Stimulated activated naive CD8-positive, alpha-beta T cell treated with anti-CD3 and anti-CD28 coated beads, Interleukin-15, amount 100 ng/mL, for 72 hours (primary cell): Measurements from ENCODE around the gene OTC.
A peak's percentile ranks its signal among the peaks of the same experiment; 100 is the strongest.

Source experiments
- ATAC-seq: fragments of 150-1000 bp; cut with Tn5 transposase; 2 replicates; pipeline ENCODE4 v1.10.0; 2021; ENCODE audit warnings: mild to moderate bottlenecking, moderate library complexity
- DNase-seq, 2 donors: peaks; one replicate each; pipeline ENCODE4 v3.0.0; 2021 to 2022
- H3K27ac Mint-ChIP-seq, 2 donors: one replicate each; pipeline ENCODE4 v1.8.0; 2022; ENCODE audit warnings: mild to moderate bottlenecking in 2 of 2, mixed read lengths in 2 of 2, moderate library complexity in 2 of 2
- H3K27me3 Mint-ChIP-seq: one replicate; pipeline ENCODE4 v1.8.0; 2022; ENCODE audit warnings: mixed read lengths
- H3K4me1 Mint-ChIP-seq: one replicate; pipeline ENCODE4 v1.8.0; 2022; ENCODE audit warnings: mild to moderate bottlenecking, mixed read lengths
- H3K4me3 Mint-ChIP-seq, 2 donors: one replicate each; pipeline ENCODE4 v1.8.0; 2022; ENCODE audit warnings: mild to moderate bottlenecking in 2 of 2, mixed read lengths in 2 of 2, moderate library complexity in 1 of 2
- H3K9me3 Mint-ChIP-seq, 2 donors: one replicate each; pipeline ENCODE4 v1.8.0; 2022; ENCODE audit warnings: mixed read lengths in 2 of 2

The OTC gene

GRCh38 chrX:38400389-38400910, 48.0 kb downstream of the OTC start:
- Mint-ChIP-seq H3K27ac (peak overlapping the region in 1 of 2 donors; percentile 81), H3K9me3 (no peaks in the 10 kb centered on the region), H3K27me3 (no peaks in the 10 kb centered on the region), H3K4me1 (no peaks in the 10 kb centered on the region), H3K4me3 (no peak overlapping the region)
- DNase-seq (no peak), ATAC-seq (no peak)

DNA sequence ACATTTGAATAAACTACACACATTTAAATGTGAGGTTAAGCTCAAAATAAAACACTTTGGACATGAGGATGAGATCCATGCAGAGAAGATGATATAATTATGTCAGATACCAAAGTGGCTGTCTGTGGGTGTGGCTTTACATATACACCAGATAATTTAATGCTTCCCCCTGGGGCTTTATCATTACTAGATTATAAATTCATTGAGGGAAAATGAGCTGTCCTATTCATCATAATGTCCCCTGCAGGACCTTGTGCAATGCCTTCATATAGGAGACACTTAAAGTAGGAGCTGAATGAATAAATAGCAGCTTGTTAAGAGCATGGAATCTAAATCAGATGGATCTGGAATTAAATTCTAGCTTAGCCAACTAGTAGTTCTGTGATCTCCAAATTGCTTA, 49.7 kb downstream of the OTC start:
- Mint-ChIP-seq H3K4me1 (no peaks in the 10 kb centered on the region), H3K9me3 (no peaks in the 10 kb centered on the region), H3K4me3 (no peak overlapping the region), H3K27ac (no peak overlapping the region), H3K27me3 (no peaks in the 10 kb centered on the region)
- ATAC-seq (no peak), DNase-seq (no peak)

DNA sequence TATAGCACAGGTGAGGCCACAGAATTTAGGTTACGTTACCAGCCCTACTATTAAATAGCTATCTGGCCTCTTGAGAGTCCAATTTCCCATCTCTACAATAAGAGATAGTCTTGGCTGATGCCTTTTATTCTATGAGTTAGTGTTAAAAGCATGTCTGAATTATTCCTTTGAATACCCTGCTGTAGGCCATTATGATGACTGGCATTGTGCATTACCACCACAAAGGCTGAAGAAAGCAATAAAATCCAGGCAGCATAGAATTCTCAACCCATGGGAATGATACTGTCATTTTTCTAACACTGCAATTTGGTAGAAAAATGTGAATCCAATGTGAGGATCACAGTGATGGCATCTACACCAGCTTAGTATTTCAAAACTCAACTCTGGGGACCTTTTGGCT, 51.4 kb downstream of the OTC start:
- ATAC-seq (no peak), DNase-seq (no peak)
- no peaks in the 10 kb centered on the region for H3K4me1 Mint-ChIP-seq
- peaks cover 9% of the 10 kb centered on the region for H3K27me3 Mint-ChIP-seq
- H3K4me3 Mint-ChIP-seq = no peak overlapping the region
- no peaks in the 10 kb centered on the region for H3K9me3 Mint-ChIP-seq
- no peak overlapping the region for H3K27ac Mint-ChIP-seq

DNA sequence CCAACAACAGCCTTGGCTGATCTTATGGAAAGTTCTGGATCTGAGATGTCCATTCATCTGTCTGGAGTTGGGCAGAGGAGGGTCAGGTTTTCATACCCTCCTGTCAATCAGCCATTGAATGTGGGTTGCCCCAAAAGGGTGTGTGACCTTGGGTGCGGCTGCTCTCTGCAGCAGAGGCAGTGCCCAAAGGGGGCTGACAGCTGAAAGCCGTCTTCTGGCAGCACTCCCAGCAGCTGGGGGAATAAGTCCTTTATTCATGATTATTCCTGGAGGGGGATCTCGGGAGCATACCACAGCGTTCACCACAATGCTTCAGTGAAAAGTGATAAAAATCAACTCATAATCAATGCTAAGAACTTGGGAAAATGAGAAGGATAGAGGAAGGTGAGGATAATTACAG, 54.7 kb downstream of the OTC start:
- H3K9me3 Mint-ChIP-seq = no peaks in the 10 kb centered on the region
- no peak overlapping the region for H3K27ac Mint-ChIP-seq
- H3K4me1 Mint-ChIP-seq = no peaks in the 10 kb centered on the region
- ATAC-seq (no peak), DNase-seq (no peak)
- no peak overlapping the region for H3K4me3 Mint-ChIP-seq
- peaks cover 9% of the 10 kb centered on the region for H3K27me3 Mint-ChIP-seq

- Mint-ChIP-seq H3K4me1 (no peaks in the 10 kb centered on the region), H3K27ac (no peak overlapping the region), H3K4me3 (no peak overlapping the region), H3K9me3 (no peaks in the 10 kb centered on the region), H3K27me3 (peaks cover 9% of the 10 kb centered on the region)
- DNase-seq = no peak
- no peak for ATAC-seq
Measured at GRCh38 chrX:38409289-38409688, 56.9 kb downstream of the OTC start.

DNA sequence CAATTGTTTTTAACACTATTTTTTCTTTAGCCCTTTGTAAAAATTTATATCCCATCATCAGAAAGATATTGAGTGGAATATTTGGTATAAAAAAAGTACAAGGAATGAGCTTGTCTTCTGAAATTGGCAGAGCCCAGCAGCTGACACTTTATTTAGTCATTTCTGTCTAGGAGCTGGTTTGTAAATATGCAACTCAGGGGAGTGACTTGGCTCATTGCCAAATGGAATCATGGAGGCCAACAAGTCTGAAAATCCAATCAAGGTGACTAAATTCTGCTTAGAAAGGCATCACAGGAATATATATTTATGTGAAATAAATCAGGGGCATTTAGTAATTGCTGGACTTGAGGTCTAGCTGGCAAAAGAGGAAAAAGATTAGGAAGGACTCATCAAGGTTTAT, 74.4 kb downstream of the OTC start:
- Mint-ChIP-seq H3K27me3 (no peaks in the 10 kb centered on the region), H3K4me1 (no peaks in the 10 kb centered on the region), H3K9me3 (no peaks in the 10 kb centered on the region), H3K4me3 (no peak overlapping the region), H3K27ac (no peak overlapping the region)
- DNase-seq = no peak
- no peak for ATAC-seq

GRCh38 chrX:38431525-38431924, 79.1 kb downstream of the OTC start:
- Mint-ChIP-seq H3K9me3 (no peaks in the 10 kb centered on the region), H3K27ac (no peak overlapping the region), H3K4me3 (no peak overlapping the region), H3K4me1 (no peaks in the 10 kb centered on the region), H3K27me3 (peaks cover 6% of the 10 kb centered on the region)
- DNase-seq = no peak
- no peak for ATAC-seq

- Mint-ChIP-seq H3K27me3 (peaks cover 6% of the 10 kb centered on the region), H3K4me1 (no peaks in the 10 kb centered on the region), H3K9me3 (no peaks in the 10 kb centered on the region), H3K4me3 (no peak overlapping the region), H3K27ac (no peak overlapping the region)
- ATAC-seq = no peak
- DNase-seq = no peak
Measured at GRCh38 chrX:38435130-38435529, 82.7 kb downstream of the OTC start.

DNA sequence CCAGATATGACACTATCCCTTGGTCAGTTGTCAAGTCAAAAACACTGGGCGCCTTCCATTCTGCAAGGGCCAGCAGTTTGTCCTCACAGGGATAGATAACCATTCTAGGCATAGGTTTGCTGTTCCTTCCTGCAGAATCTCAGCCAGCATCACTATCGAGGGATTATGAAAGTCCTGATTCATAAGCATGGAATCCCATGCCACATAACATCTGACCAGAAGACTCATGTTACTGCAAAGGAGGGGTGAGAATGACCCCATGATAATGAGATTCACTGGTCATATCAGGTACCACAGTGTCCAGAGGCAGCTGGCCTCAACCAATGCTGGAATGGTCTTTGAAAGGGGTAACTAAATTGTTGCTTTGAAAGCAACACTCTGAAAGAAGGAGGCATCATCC, 84.7 kb downstream of the OTC start:
- H3K4me1 Mint-ChIP-seq = no peaks in the 10 kb centered on the region
- ATAC-seq = no peak
- H3K4me3 Mint-ChIP-seq = no peak overlapping the region
- no peak for DNase-seq
- H3K27ac Mint-ChIP-seq = no peak overlapping the region
- peaks cover 6% of the 10 kb centered on the region for H3K27me3 Mint-ChIP-seq
- H3K9me3 Mint-ChIP-seq = no peaks in the 10 kb centered on the region

GRCh38 chrX:38438321-38438720, 85.9 kb downstream of the OTC start:
- Mint-ChIP-seq H3K4me1 (no peaks in the 10 kb centered on the region), H3K4me3 (no peak overlapping the region), H3K27me3 (peaks cover 6% of the 10 kb centered on the region), H3K27ac (no peak overlapping the region), H3K9me3 (no peaks in the 10 kb centered on the region)
- ATAC-seq (no peak), DNase-seq (no peak)

DNA sequence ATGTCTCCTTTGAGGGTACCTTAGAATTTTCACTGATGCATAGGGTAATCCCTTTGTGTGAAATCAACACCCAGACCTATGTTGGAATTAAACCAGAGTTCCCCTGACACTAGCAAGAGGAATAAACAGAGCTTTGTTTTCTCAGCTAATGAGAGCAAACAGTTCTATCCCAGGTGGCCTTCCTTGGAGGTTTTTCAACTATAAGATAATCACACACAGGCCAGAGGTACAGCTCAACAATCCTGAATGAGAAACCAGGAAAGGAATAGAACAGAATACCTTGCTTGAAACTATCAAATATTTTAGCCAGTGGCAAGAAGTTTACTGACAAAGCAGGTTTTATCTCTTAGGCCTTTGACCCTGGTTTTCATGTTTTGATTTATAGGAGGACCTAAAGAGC, 100.2 kb downstream of the OTC start:
- Mint-ChIP-seq H3K27ac (no peak overlapping the region), H3K4me1 (no peaks in the 10 kb centered on the region), H3K4me3 (no peak overlapping the region), H3K27me3 (no peaks in the 10 kb centered on the region), H3K9me3 (no peaks in the 10 kb centered on the region)
- DNase-seq = no peak
- no peak for ATAC-seq

DNA sequence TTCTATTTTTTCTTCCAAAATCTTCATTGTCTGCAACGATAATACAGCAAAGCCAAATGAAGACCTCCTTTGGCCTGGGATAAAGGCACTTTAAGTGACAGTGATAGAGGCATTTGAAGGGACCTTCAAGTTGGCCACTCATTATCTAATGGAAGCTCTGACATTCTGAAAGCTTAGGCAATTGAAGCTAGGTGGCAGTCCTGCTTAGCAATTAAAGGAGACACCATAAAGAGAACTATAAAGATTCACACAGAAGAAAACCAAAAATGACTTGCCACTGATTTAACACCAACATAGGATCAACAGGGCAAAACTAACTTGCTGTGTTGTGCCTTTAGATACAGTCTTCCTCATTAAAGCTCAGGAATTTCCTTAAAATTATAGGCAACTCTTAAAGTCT, 105.7 kb downstream of the OTC start:
- Mint-ChIP-seq H3K9me3 (peaks cover 0 to 9% of the 10 kb centered on the region in 2 donors), H3K27me3 (no peaks in the 10 kb centered on the region), H3K4me3 (no peak overlapping the region), H3K4me1 (no peaks in the 10 kb centered on the region), H3K27ac (no peak overlapping the region)
- DNase-seq (no peak), ATAC-seq (no peak)

- Mint-ChIP-seq H3K4me3 (no peak overlapping the region), H3K27ac (no peak overlapping the region), H3K27me3 (no peaks in the 10 kb centered on the region), H3K4me1 (no peaks in the 10 kb centered on the region), H3K9me3 (peaks cover 0 to 9% of the 10 kb centered on the region in 2 donors)
- ATAC-seq (no peak), DNase-seq (no peak)
Measured at GRCh38 chrX:38462257-38462656, 109.9 kb downstream of the OTC start.

- Mint-ChIP-seq H3K27me3 (no peaks in the 10 kb centered on the region), H3K4me1 (no peaks in the 10 kb centered on the region), H3K9me3 (peaks cover 0 to 9% of the 10 kb centered on the region in 2 donors), H3K4me3 (no peak overlapping the region), H3K27ac (no peak overlapping the region)
- ATAC-seq (no peak), DNase-seq (no peak)
Measured at GRCh38 chrX:38465686-38466085, 113.3 kb downstream of the OTC start.

DNA sequence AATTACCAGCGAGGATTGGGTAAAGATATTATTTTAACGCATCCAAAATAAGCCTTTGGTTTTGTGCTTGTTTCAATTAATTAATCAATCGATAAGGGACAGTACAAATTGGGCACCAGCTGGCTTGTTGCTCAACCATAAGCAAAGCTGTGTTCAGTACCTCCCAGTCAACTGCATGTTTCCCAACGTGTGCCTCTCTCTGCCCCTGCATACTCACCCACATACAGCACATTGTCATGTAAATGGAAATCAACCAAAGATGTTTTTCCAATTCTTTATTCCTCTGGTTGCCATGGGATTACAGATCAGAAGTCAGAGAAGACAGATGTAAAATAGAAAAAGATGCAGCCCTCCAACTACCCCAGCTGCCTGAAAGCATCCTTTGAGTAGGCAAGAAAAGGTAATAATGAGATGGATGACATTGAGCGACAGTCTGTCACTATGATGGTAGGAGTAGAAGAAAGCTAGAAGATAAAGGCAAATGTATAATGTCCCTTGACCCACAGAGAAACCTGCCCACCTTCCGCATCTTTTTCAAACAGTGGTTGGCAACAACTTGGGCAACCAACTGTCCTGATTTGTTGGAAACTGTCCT, 116.3 kb downstream of the OTC start:
- ATAC-seq = no peak
- H3K4me1 Mint-ChIP-seq = no peaks in the 10 kb centered on the region
- no peak overlapping the region for H3K4me3 Mint-ChIP-seq
- no peaks in the 10 kb centered on the region for H3K27me3 Mint-ChIP-seq
- no peak overlapping the region for H3K27ac Mint-ChIP-seq
- H3K9me3 Mint-ChIP-seq = no peaks in the 10 kb centered on the region
- DNase-seq = no peak
